ENCODE measurements around the gene TUBGCP2. TPM values are rescaled to one million over a fixed set of nuclear protein-coding genes. Genes with fewer than 3 reads are reported as not detected.

TUBGCP2 gene
- total and polyA plus RNA-seq, 9 of the 15 experiments (the other 6 are each of a cell fraction or from before 2014, with no cell fraction given), result 4.3 to 56.6 (median 28.4) TPM

GRCh38 chr10:133318494-133319127, 9.9 kb upstream of the TUBGCP2 start (continued):
- TF ChIP-seq, protein P1, sequence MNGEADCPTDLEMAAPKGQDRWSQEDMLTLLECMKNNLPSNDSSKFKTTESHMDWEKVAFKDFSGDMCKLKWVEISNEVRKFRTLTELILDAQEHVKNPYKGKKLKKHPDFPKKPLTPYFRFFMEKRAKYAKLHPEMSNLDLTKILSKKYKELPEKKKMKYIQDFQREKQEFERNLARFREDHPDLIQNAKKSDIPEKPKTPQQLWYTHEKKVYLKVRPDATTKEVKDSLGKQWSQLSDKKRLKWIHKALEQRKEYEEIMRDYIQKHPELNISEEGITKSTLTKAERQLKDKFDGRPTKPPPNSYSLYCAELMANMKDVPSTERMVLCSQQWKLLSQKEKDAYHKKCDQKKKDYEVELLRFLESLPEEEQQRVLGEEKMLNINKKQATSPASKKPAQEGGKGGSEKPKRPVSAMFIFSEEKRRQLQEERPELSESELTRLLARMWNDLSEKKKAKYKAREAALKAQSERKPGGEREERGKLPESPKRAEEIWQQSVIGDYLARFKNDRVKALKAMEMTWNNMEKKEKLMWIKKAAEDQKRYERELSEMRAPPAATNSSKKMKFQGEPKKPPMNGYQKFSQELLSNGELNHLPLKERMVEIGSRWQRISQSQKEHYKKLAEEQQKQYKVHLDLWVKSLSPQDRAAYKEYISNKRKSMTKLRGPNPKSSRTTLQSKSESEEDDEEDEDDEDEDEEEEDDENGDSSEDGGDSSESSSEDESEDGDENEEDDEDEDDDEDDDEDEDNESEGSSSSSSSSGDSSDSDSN (IDR thresholded peaks at IDR 0.05; ENCODE audit: borderline replicate concordance in 1 of 2, low read depth in 2 of 2, low read length in 2 of 2), result peak in 1 of 2 experiments; percentile 82; a peak in 2 of 4 replicates
- TF ChIP-seq L3MBTL2 (IDR thresholded peaks at IDR 0.05) (peak; percentile 62; the same call in 1 of the 2 replicates), U2AF2 (optimal IDR thresholded peaks at IDR 0.05; ENCODE audit: low read depth, low read length) (no peak), ZNF449 (CRISPR knock-in tag; IDR thresholded peaks at IDR 0.05) (no peak), SMARCA4 (IDR thresholded peaks at IDR 0.05) (0 out of 2 replicates have a peak, but pooled peaks have one; percentile 24), MTA3 (IDR thresholded peaks at IDR 0.05; ENCODE audit: borderline replicate concordance) (peak; percentile 54; the same call in 1 of the 2 replicates), MNT (conservative IDR thresholded peaks at IDR 0.05) (peak; percentile 21 to 49; a peak in 2 of 4 replicates), CXXC5 (CRISPR knock-in tag; IDR thresholded peaks at IDR 0.05) (peak; percentile 58), ILK (tag; IDR thresholded peaks at IDR 0.05; ENCODE audit: borderline replicate concordance, low read depth) (no peak)
- TF ChIP-seq, protein P2, sequence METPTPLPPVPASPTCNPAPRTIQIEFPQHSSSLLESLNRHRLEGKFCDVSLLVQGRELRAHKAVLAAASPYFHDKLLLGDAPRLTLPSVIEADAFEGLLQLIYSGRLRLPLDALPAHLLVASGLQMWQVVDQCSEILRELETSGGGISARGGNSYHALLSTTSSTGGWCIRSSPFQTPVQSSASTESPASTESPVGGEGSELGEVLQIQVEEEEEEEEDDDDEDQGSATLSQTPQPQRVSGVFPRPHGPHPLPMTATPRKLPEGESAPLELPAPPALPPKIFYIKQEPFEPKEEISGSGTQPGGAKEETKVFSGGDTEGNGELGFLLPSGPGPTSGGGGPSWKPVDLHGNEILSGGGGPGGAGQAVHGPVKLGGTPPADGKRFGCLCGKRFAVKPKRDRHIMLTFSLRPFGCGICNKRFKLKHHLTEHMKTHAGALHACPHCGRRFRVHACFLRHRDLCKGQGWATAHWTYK (CRISPR knock-in tag; IDR thresholded peaks at IDR 0.05), result 0 out of 2 replicates have a peak, but pooled peaks have one; percentile 39
- TF ChIP-seq, protein P3, sequence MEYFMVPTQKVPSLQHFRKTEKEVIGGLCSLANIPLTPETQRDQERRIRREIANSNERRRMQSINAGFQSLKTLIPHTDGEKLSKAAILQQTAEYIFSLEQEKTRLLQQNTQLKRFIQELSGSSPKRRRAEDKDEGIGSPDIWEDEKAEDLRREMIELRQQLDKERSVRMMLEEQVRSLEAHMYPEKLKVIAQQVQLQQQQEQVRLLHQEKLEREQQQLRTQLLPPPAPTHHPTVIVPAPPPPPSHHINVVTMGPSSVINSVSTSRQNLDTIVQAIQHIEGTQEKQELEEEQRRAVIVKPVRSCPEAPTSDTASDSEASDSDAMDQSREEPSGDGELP (CRISPR knock-in tag; IDR thresholded peaks at IDR 0.05; ENCODE audit: borderline replicate concordance), result peak; percentile 80
- TF ChIP-seq, protein P4, sequence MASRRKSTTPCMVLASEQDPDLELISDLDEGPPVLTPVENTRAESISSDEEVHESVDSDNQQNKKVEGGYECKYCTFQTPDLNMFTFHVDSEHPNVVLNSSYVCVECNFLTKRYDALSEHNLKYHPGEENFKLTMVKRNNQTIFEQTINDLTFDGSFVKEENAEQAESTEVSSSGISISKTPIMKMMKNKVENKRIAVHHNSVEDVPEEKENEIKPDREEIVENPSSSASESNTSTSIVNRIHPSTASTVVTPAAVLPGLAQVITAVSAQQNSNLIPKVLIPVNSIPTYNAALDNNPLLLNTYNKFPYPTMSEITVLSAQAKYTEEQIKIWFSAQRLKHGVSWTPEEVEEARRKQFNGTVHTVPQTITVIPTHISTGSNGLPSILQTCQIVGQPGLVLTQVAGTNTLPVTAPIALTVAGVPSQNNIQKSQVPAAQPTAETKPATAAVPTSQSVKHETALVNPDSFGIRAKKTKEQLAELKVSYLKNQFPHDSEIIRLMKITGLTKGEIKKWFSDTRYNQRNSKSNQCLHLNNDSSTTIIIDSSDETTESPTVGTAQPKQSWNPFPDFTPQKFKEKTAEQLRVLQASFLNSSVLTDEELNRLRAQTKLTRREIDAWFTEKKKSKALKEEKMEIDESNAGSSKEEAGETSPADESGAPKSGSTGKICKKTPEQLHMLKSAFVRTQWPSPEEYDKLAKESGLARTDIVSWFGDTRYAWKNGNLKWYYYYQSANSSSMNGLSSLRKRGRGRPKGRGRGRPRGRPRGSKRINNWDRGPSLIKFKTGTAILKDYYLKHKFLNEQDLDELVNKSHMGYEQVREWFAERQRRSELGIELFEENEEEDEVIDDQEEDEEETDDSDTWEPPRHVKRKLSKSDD (conservative IDR thresholded peaks at IDR 0.05; ENCODE audit: low read length), result no peak
- TF ChIP-seq, protein P5, sequence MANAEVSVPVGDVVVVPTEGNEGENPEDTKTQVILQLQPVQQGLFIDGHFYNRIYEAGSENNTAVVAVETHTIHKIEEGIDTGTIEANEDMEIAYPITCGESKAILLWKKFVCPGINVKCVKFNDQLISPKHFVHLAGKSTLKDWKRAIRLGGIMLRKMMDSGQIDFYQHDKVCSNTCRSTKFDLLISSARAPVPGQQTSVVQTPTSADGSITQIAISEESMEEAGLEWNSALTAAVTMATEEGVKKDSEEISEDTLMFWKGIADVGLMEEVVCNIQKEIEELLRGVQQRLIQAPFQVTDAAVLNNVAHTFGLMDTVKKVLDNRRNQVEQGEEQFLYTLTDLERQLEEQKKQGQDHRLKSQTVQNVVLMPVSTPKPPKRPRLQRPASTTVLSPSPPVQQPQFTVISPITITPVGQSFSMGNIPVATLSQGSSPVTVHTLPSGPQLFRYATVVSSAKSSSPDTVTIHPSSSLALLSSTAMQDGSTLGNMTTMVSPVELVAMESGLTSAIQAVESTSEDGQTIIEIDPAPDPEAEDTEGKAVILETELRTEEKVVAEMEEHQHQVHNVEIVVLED (CRISPR knock-in tag; IDR thresholded peaks at IDR 0.05), result 0 out of 2 replicates have a peak, but pooled peaks have one; percentile 36
